ELF-1 (cell line): ENCODE data around the gene TADA2B.

Experiments used
- DNase-seq: peaks from one replicate; pipeline ENCODE4 v3.0.0-alpha.2; 2016; ENCODE audit warnings: low read depth, low spot score

The TADA2B gene

DNA sequence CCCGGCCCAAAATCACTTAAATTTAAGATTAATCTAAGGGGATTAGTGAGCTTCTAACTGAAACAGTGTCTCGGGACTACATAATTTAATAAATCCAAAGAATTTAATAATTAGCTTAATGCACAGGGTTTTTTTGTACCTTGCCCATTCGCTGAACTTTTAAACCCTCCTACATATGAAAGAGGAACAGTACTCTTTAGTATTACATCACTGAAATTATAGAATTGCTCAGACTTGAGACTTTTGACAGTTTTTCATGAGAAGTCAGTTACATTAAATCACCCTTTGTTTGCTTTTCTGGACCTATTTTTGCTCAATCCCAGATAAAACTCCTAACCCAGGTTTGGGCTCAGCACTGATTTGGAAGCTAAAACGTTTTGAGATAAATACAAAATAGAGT is 2.4 kb upstream of the TADA2B start:
- no peak for DNase-seq

DNA sequence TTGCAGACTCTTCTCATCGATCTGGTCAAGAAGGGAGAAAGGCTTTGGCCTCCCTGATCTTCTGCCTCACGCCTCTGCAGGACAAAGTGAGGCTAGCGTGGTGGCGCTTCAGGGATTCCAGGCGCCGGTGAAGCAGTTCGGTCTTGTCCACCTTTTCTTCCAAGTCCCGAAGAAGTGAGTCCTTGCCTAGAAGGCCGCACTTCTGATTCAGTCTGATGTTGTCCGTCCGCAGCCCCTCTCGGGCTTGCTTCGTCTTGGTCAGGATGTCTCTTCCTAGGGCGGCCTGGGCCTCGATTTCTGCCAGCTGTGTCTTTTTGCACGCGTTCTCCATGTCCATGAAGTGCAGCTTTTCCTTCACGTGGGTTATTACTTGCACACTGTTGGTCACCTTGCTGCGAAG is 1.9 kb upstream of the TADA2B start:
- no peak for DNase-seq

DNA sequence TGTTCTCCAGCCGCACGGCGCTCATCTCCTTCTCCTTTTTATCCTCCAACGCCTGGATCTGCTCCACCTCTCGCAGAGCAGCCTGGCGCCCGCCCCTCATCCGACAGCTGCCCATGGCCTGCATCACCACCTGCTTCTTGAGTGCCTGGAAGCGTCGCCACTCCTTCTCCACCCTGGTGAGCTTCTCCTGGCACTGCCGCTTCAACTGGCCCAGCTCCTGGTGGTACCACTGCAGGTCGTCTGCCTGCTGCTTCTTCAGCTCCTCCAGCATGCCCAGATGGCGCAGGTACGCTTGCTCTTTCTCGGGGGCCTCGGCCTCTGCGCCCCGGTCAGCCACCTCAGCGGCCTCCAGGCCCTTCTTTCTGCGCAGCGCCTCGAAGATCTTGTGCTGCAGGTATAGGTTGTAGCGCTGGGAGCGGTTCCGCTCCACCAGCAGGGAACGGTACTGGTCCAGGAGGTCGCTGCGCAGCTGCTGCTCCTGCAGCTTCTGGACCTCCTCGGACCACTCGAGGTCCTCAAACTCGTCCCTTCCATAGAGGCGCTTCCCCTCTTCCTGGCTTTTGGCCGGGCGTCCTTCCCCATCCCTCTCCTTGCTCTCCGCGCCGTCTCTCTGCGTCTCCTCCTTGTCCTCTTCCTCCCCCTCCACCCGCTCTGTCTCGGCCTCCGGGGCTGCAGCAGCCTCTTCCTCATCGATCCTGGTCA is 1.2 kb upstream of the TADA2B start:
- no peak for DNase-seq

DNA sequence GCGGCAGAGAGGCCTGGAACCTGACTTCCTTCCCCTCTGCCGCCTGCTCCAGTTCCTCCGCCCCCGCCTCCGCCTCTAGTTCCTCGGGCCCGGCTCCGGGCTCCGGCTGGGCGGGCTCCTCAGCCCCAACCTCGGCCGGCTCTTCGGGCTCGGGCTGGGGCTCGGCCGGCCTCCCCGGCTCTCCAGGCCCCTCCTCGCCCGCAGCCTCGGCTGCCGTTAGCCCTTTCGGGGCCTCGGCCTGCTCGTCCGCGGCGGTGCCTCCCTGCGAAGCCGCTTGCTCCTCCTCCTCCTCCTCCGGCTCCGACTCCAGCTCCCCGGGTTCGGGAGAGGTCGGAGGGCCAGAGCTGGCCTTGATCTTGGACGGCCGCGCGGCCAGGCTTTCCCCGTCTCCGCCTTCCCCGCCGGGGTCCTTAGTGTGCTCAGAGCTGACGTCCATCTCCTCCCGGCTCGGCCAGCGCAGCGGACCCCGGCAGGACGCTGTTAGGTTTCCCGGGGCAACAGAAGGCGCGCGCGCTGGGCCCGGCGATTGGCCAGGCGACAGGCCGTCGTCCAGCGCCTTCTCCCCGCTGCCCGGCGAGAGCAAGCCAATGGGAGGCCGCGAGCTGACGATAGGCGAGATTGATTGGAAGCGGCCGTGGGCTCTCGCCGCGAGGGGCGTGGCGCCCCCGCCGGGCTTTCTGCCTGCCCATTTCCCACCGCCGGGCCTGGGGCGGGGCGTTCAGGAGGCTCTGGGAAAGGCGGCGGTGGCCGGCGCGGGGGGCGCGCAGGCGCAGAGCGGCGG is 479 bp upstream of the TADA2B start:
- peak; percentile 99 for DNase-seq

DNA sequence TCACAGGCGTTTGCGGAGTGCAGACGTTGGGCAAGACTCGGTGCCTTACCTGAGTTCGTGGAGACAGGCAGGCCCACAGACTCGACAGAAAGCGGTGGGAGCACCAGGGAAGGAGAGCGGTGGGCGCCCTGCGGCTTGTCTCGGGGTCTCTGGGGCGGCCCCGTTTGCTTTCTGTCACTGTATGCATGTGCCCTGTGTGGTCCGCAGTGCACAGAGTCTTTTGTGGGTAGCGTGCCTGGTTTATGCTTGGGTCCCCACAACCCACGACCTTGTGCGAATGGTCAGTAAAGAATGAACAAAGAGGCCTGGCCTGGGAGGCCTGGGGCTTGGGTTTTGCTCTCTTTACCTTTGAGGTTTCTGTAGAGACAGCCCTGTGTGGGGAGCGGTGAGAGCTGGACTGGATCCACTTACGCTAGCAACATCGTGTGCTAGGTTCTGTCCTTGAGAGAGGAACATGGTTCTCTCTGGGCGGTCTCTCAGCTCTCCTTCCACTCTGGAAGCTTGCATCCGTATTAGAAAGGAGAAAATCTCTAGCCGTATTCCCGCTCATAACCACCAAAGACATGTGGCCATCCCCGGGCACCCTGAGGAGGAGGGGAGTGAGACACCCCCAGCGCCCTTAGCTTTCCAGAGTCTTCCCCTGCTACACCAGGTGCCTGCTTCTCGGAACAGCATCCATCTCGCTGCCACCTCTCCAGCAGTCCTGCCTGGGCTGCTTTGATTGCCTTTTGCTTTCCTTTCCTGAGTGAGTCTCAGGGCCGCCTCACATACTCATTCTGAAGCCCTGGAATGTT is 1.2 kb downstream of the TADA2B start:
- DNase-seq = no peak

- no peak for DNase-seq
These were observed 2.4 kb downstream of the TADA2B start for GRCh38 chr4:7045553-7045952.

DNA sequence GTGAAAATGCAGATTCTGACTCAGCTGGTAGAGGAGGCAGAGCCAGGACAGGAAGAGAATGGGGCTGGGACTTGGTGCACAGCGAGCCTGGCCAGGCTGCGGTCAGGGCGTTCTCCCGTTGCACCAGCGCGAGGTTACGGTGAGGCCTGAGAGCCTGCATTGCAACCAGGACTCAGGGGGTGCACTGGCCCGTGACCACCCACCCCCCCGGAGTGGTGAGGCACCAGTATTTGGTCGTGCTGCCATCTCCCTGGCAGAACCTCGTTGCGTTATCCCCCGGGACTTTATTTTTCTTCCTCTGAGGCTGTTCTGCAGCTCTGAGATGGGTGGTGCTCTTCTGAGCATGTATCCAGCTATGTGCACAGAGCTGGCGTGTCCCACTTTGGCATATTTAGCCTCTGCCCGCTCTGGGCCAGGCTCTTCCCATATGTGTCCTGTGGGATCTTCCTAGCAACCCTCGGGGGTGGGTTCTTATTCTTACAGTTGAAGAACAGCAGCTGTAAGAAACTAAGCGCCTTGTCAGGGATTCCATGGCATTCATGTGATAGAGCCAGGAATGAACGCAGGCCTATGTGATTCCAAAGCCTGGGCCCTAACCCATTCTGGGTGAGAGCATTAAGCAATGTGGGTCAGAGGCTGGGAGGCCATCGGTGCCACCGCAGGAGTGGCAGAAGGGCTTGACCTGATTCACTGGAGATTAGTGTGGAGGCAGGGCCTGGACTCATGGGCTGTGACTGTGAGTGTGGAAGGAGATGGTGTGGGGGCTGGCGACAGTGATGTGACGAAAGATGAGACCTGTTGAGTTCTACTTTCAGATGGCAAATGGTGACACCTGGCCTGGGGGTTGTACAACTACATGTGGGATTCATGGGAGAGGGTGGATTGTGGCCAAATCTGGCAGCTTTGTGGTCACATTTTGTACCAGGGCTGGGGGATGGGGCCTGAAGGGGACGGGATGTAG is 3.1 kb downstream of the TADA2B start:
- no peak for DNase-seq

DNA sequence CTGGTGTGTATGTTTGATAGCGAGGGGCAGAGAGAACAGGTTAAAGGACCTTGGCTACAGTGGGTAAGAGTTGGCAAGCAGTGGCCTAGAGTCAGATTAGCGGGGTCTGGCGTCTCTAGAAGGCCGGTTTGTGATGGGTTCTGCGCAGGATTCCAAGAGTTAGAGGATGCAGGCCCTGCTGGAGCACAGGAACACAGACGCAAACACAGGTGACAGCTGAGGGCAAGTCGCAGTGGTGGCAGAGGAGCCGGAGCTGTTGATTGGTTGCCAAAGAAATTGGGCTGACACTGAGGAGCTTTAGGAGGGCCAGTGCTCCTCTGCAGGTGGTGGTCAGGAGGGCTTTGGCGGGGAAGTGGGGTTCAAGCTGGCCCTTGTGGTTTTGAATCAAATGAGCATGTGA is 3.8 kb downstream of the TADA2B start:
- DNase-seq = no peak

GRCh38 chr4:7048642-7049041 is 5.5 kb downstream of the TADA2B start:
- DNase-seq = no peak

DNA sequence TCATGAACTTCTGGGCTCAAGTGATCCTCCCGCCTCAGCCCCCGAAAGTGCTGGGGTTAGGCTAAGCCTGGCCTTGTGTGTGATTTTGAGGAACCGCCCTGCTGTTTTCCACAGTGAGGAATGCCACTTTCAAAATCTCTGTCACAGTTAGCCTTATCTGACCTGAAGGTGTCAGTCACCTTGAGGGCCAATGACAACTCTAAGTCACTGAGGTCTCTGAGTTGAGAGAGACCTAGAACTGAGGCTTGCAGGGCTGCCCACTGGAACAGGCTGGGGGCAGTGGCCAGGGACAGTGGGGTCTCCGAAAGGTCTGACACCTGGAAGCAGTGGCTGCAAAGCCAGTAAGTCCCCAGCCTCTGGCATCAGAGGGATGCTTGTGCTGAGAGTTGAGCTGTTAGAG is 6.1 kb downstream of the TADA2B start:
- DNase-seq = no peak

DNA sequence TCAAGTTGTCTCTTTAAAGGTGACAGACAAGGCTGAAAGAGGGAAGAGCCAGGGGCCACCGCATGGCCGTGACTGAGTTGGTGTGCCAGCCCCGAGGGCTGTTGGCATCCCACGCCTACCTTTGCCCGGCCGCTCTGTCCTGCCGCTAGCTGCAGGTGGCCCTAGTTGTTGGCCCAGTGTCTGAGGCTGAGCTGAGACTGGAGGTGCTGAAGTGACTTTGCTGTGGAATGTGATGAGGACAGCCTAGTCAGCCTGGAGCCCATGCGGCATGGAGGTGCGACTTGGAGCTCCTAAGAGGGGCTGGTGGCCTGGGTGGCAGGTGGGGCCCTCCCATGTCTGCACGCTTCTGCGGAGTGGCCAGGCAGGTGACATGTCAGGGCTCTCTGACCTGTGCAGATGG is 6.6 kb downstream of the TADA2B start:
- peak; percentile 18 for DNase-seq

- DNase-seq = no peak
These were observed 7.4 kb downstream of the TADA2B start for GRCh38 chr4:7050481-7051143.

DNA sequence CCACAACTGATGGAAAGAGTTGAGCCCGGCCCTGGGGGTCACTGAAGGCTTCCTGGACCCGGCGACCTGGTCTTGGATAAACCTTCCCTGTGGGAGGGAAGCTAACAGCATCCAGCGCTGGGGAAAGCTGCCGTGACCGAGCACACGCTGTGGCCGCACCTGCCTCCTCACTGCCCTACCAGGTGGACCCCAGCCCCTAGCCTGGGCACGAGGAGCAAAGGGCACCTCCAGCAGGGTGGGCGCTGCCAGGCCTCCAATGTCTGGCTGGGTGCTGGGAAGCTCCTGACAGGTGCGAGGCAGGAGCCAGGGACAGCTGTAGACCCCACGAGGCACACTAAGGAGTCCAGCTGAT is 7.9 kb downstream of the TADA2B start:
- DNase-seq = no peak

DNA sequence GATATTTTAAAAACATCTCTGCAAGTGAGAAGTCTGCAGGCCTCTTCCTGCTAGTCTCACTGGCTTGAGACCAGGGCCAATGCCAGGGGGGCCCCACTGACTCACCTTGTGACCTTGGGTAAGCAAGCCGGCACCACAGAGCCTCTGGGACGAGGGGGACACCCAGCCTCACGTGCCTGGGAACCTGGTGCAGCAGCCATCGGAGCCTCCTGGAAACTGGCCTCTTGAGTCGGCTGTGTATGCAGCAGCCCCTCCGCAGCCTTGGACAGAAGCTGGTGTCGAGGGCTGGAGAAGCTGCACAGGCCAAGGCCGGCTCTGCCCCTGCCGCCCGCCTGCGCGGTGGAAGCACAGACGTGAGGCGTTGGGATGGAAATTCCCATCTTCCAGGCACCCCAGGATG is 8.7 kb downstream of the TADA2B start:
- no peak for DNase-seq

DNA sequence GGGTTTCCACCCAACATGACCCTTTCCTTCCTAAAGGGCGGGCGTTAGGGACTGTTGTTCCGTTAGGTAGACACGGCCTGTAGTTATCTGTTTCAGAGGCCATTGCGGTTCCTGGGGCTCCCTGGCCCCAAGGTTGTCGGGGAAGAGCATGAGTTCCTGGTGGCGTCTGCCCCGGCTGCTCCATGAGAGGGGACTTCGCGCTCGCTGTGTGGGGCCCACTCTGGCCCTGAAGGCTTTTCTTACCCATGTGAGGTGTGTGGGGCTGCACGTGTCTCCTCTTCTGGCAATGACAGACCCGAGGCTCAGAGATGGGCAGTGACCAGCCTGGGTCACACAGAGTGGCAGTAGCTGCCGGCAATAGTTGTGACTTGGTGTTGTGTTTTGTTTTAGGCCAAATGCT is 9.1 kb downstream of the TADA2B start:
- no peak for DNase-seq

DNA sequence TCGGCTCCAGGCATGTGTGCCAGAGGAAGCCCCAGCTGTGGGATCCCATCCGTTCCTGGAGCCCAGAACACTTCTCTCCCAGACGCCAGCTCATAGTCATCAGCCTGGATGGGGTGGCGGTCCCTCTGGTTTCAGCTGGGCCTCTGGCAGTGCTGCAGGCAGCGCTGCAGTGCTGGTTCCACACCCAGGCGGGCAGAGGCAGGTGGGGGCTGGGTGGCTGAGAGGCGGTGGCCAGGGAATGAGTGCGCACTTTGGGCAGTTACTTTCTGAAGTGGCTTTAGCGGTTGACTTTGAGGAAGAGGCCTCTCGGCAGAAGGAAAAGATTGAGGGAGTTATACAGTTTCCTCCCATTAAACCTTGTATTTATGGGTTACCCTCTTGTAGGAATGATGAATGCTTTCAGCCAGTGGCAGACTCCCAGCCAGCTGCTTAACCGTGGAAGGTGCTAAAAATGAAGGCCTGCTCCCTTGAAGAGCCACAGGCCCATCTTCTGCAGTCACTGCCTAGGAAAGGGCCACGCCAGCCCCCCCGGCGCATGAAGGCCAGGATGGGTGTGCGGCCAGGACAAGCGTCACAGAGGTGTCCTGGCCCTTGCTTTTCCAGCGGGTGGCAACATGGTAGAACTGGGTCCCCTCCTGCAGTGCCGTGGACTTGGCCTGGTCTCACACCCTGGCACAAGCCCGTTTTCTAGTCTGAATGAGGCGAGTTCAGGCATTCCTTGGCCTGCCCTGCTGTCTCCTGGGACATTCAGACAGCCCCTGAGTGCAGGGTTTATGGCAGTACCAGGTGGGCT is 9.9 kb downstream of the TADA2B start:
- no peak for DNase-seq

- DNase-seq = no peak
These were observed 11.1 kb downstream of the TADA2B start for GRCh38 chr4:7054106-7054880.

GRCh38 chr4:7055111-7055989 is 12.2 kb downstream of the TADA2B start:
- DNase-seq = no peak

DNA sequence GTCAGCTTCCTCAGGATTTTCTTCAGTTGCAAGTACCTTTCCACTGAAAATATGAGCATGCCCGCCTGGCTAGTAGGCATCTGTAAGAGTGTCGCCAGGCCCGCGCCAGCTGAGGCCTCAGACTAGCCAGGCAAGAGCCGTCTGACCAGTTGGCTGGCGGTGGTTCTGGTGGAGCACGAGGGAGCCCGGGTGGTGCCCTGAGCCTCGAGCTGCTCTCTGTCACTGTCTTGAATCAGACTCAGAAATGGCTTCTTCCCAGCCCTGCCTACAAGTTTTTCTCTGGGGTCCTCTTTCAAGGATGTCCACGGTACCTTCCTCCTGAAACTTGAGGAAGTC is 12.8 kb downstream of the TADA2B start:
- no peak for DNase-seq
